LNCAP (cell line): ENCODE results near the gene RBM44.

Experiments used
- TF ChIP-seq, protein P1 (sequence below): fragments of 450-650 bp; IDR thresholded peaks from 2 replicates; pipeline ENCODE4 v1.5.1; 2017; ENCODE audit warnings: mild to moderate bottlenecking

RBM44 gene

DNA sequence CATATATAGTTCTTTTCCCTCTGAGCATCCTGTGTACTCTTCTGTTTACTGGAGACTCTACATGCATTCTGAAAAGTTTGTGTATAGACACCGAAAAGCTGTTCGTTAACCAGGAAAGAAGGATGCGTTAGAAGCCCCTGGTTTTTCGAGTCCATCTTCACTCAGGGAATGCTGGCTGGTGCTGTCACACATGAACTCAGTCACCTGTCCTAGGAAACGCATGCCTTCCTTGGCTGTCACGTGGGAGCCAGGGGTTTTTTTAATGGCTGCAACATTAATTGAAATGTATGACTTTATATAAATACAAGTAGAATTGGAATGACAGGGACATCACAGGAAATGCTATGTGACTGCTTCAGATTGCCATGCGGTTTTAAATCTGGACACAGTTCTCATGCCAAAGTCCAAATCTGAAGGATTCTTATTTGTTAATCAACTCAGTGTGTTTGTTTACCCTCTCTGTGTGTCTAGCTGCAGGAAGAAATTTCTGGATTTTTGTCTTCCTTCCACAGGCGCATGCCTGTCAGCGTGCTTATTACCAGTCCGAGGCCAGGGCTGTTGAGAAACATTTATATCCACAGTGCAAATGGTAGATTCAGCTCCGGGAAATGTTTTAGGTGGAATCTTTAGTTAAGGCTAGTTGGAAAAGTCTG lies 63.4 kb downstream of the RBM44 start:
- TF ChIP-seq, protein P1, sequence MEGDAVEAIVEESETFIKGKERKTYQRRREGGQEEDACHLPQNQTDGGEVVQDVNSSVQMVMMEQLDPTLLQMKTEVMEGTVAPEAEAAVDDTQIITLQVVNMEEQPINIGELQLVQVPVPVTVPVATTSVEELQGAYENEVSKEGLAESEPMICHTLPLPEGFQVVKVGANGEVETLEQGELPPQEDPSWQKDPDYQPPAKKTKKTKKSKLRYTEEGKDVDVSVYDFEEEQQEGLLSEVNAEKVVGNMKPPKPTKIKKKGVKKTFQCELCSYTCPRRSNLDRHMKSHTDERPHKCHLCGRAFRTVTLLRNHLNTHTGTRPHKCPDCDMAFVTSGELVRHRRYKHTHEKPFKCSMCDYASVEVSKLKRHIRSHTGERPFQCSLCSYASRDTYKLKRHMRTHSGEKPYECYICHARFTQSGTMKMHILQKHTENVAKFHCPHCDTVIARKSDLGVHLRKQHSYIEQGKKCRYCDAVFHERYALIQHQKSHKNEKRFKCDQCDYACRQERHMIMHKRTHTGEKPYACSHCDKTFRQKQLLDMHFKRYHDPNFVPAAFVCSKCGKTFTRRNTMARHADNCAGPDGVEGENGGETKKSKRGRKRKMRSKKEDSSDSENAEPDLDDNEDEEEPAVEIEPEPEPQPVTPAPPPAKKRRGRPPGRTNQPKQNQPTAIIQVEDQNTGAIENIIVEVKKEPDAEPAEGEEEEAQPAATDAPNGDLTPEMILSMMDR = no peak

- TF ChIP-seq, protein P1 = no peak
These were observed 63.9 kb downstream of the RBM44 start for GRCh38 chr2:237862528-237862895.

- TF ChIP-seq, protein P1 = no peak
These were observed 64.5 kb downstream of the RBM44 start for GRCh38 chr2:237863102-237863511.

- TF ChIP-seq, protein P1 = no peak
These were observed 65.3 kb downstream of the RBM44 start for GRCh38 chr2:237863689-237864443.

DNA sequence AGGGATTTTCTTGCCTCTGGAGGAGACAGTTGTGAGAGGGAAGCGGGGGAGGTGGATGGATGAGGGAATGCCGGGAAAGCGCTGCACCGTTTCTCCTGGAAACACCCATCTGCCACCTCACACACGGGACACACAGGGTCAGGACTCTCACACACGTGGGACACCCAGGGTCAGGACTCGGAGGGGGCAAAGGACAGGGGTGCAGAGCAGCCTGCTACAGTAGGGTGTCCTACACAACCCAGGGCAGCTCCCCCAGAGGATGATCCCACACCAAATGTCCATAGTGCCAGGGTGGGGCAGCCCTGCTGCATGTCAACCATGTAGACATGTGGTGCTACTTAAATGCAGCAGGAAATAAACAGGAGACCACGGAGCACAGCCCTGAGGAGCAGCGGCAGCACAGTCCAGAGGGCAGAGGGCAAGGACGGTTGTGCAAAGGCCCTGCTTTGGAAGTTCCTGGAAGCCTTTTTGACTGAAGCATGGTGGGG lies 65.9 kb downstream of the RBM44 start:
- TF ChIP-seq, protein P1 = no peak

DNA sequence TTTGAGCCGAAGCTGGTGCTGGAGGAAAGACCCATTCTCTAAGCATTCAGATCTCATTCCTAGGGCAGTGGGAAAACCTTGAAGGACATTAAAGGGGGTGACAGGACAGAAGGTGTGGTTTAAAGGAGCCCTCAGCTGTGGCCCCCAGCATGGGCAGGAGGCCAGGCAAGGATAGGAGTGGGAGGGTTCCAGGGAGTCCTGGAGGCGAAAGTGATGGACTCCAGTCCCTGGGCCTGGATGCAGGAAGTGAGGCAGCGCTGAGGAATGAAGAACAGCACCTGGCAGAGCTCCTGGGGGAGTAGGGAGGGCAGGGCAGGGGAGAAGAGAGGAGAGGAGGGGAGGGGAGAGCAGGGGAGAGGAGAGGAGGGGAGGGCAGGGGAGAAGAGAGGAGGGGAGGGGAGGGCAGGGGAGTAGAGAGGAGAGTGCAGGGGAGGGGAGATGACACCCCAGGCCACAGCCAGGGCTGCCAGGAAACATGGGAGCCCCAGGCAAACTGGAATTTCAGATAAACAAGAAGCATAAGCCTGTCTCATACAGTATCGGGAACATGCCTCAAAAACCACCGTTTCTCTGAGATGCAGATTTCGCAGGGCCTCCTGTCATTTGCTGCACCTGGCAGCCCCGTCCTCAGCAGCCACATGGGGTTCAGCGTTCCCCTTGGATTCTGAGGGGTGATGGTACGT lies 66.5 kb downstream of the RBM44 start:
- TF ChIP-seq, protein P1 = no peak

DNA sequence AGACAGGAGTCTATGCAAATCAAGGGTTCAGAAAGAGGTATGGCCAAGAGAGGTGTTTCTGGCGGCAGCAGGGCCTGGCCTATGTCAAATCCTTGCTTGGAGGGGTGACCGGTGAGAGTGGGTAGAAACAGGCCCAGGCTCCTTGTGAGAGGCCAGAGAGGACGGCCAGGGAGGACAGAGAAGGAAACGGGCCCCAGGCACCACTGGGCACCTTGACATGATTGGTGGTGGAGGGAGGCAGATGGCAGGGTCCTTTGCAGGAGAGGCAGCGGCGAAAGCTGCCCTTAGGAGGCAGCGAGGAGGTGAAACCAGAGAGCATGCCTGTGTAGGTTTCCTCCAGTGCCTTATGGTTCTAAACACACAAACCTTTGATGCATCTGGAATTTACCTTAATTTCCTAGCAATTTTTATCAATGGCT lies 67.1 kb downstream of the RBM44 start:
- TF ChIP-seq, protein P1 = no peak
